DOHH2 (cell line): Measurements from ENCODE around the gene ATP2B3.

ENCODE experiments used
- CTCF ChIP-seq: fragments of 200-600 bp; sonication (generic); IDR thresholded peaks from one replicate; pipeline ENCODE4 v1.5.1; 2014; ENCODE audit warnings: antibody characterized with exemption, mild to moderate bottlenecking, low read depth, low read length; ENCODE audit not compliant: poor library complexity, severe bottlenecking
- EZH2phosphoT487 ChIP-seq: fragments of 200-600 bp; sonication (generic); IDR thresholded peaks from 2 replicates; pipeline ENCODE4 v1.6.1; 2017; ENCODE audit warnings: borderline replicate concordance, mild to moderate bottlenecking, antibody characterized with exemption, low read length, moderate library complexity, mixed read lengths

DNA sequence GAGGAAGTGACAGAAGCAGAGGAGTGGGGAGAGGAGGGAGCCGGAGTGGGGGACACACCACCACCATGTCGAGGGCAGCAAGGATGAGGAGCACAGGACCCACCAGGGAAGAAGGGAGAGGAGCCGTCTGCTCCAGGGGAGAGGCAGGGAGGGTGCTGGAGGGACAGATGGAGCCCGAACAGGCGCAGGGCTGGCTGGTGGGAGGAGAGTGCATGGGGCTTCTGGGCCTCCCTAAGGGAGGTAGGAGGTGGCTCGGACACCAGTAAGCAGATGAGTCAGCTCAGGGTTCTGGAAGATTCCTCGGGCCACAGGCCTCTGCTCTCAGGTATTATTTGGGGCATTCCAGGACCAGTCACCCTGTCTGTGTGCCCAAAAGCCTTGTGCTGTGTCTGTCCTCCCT lies 29.8 kb downstream of the ATP2B3 start:
- TF ChIP-seq CTCF (no peak), EZH2phosphoT487 (no peak)
